Measurements from ENCODE around the gene PSG5. TPM values are rescaled to one million over a fixed set of nuclear protein-coding genes. Genes with fewer than 3 reads are reported as not detected.
"Not testable (repeated sequence)": the region's sequence is repeated elsewhere in the genome, so short reads cannot be mapped to it uniquely, and the experiment has no call there.

PSG5 gene
- total RNA-seq, 1 donor from 2014 or later = not detected

- H3K36me3 Mint-ChIP-seq (ENCODE audit: low read depth) = no peaks in the 10 kb centered on the region
- H3K4me1 Mint-ChIP-seq (ENCODE audit: low read depth) = no peaks in the 10 kb centered on the region
- no peak overlapping the region for H3K27ac Mint-ChIP-seq (ENCODE audit: unreplicated experiment)
- TF ChIP-seq CTCF (IDR thresholded peaks at IDR 0.05) = no peak
- peaks cover 52% of the 10 kb centered on the region for H3K9me3 Mint-ChIP-seq (ENCODE audit: low read depth)
- no peak overlapping the region for H3K4me3 Mint-ChIP-seq (ENCODE audit: unreplicated experiment)
- no peak for DNase-seq (ENCODE audit: low spot score)
- no peaks in the 10 kb centered on the region for H3K27me3 Mint-ChIP-seq (ENCODE audit: low read depth)
These were observed 38.1 kb downstream of the PSG5 start for GRCh38 chr19:43148233-43148632.

- not testable (repeated sequence) for H3K4me1 Mint-ChIP-seq (ENCODE audit: low read depth); H3K27me3 Mint-ChIP-seq (ENCODE audit: low read depth); H3K36me3 Mint-ChIP-seq (ENCODE audit: low read depth); DNase-seq (ENCODE audit: low spot score); H3K4me3 Mint-ChIP-seq (ENCODE audit: unreplicated experiment); H3K27ac Mint-ChIP-seq (ENCODE audit: unreplicated experiment)
- H3K9me3 Mint-ChIP-seq (ENCODE audit: low read depth) = peaks cover 53% of the 10 kb centered on the region
These were observed 44.6 kb downstream of the PSG5 start for GRCh38 chr19:43141763-43142162.

GRCh38 chr19:43132696-43133095 lies 53.6 kb downstream of the PSG5 start:
- Mint-ChIP-seq H3K9me3 (ENCODE audit: low read depth) (peaks cover 46% of the 10 kb centered on the region), H3K36me3 (ENCODE audit: low read depth) (no peaks in the 10 kb centered on the region), H3K4me1 (ENCODE audit: low read depth) (no peaks in the 10 kb centered on the region), H3K27me3 (ENCODE audit: low read depth) (no peaks in the 10 kb centered on the region), H3K4me3 (ENCODE audit: unreplicated experiment) (no peak overlapping the region), H3K27ac (ENCODE audit: unreplicated experiment) (no peak overlapping the region)
- DNase-seq (ENCODE audit: low spot score) = no peak
- TF ChIP-seq CTCF (IDR thresholded peaks at IDR 0.05) = no peak

GRCh38 chr19:43131281-43131842 lies 55.0 kb downstream of the PSG5 start:
- not testable (repeated sequence) for DNase-seq (ENCODE audit: low spot score); H3K4me1 Mint-ChIP-seq (ENCODE audit: low read depth); H3K27me3 Mint-ChIP-seq (ENCODE audit: low read depth); H3K4me3 Mint-ChIP-seq (ENCODE audit: unreplicated experiment); H3K27ac Mint-ChIP-seq (ENCODE audit: unreplicated experiment); H3K36me3 Mint-ChIP-seq (ENCODE audit: low read depth)
- peaks cover 52% of the 10 kb centered on the region for H3K9me3 Mint-ChIP-seq (ENCODE audit: low read depth)

GRCh38 chr19:43129197-43129596 lies 57.1 kb downstream of the PSG5 start:
- H3K4me1 Mint-ChIP-seq (ENCODE audit: low read depth); DNase-seq (ENCODE audit: low spot score); H3K27ac Mint-ChIP-seq (ENCODE audit: unreplicated experiment); H3K27me3 Mint-ChIP-seq (ENCODE audit: low read depth); H3K4me3 Mint-ChIP-seq (ENCODE audit: unreplicated experiment); H3K36me3 Mint-ChIP-seq (ENCODE audit: low read depth): not testable (repeated sequence)
- H3K9me3 Mint-ChIP-seq (ENCODE audit: low read depth) = peaks cover 43% of the 10 kb centered on the region

- DNase-seq (ENCODE audit: low spot score) = not testable (repeated sequence)
These were observed 59.0 kb downstream of the PSG5 start for GRCh38 chr19:43127336-43127735.

GRCh38 chr19:43126720-43127119 lies 59.6 kb downstream of the PSG5 start:
- no peak overlapping the region for H3K27ac Mint-ChIP-seq (ENCODE audit: unreplicated experiment)
- no peak overlapping the region for H3K4me3 Mint-ChIP-seq (ENCODE audit: unreplicated experiment)
- H3K4me1 Mint-ChIP-seq (ENCODE audit: low read depth) = no peaks in the 10 kb centered on the region
- DNase-seq (ENCODE audit: low spot score) = no peak
- no peak for TF ChIP-seq CTCF (IDR thresholded peaks at IDR 0.05)
- peaks cover 42% of the 10 kb centered on the region for H3K9me3 Mint-ChIP-seq (ENCODE audit: low read depth)
- H3K27me3 Mint-ChIP-seq (ENCODE audit: low read depth) = no peaks in the 10 kb centered on the region
- no peaks in the 10 kb centered on the region for H3K36me3 Mint-ChIP-seq (ENCODE audit: low read depth)

More at GRCh38 chr19:43127336-43127735, 59.0 kb downstream of the PSG5 start:
- not testable (repeated sequence) for H3K27me3 Mint-ChIP-seq (ENCODE audit: low read depth); H3K27ac Mint-ChIP-seq (ENCODE audit: unreplicated experiment); H3K36me3 Mint-ChIP-seq (ENCODE audit: low read depth); H3K4me1 Mint-ChIP-seq (ENCODE audit: low read depth); H3K4me3 Mint-ChIP-seq (ENCODE audit: unreplicated experiment)
- H3K9me3 Mint-ChIP-seq (ENCODE audit: low read depth) = peaks cover 40% of the 10 kb centered on the region
